SH-SY5Y (cell line): ENCODE measurements around the gene ZNF214.

Experiments used
- GATA2 ChIP-seq: IDR thresholded peaks from 2 replicates; pipeline ENCODE4 v1.6.1; 2011; ENCODE audit warnings: mild to moderate bottlenecking, low read depth, low read length
- GATA3 ChIP-seq: IDR thresholded peaks from 2 replicates; pipeline ENCODE4 v1.6.1; 2011; ENCODE audit warnings: low read depth, mild to moderate bottlenecking, low read length, moderate library complexity

GRCh38 chr11:7016011-7016410 is 4.1 kb downstream of the ZNF214 start:
- TF ChIP-seq GATA2 (no peak), GATA3 (no peak)
